Neural crest cell (in vitro differentiated cells): ENCODE results near the gene ZCCHC9. TPM values are rescaled to one million over a fixed set of nuclear protein-coding genes. Genes with fewer than 3 reads are reported as not detected.
A peak's percentile ranks its signal among the peaks of the same experiment; 100 is the strongest.
"Not testable (repeated sequence)": the region's sequence is repeated elsewhere in the genome, so short reads cannot be mapped to it uniquely, and the experiment has no call there.

Source experiments
- DNase-seq: peaks from one replicate; pipeline ENCODE4 v3.0.0; 2021; ENCODE audit warnings: low read depth, mixed read lengths, low spot score
- H3K27ac Mint-ChIP-seq: one replicate; pipeline ENCODE4 v1.8.0; 2021; ENCODE audit warnings: mild to moderate bottlenecking, mixed read lengths; ENCODE audit not compliant: unreplicated experiment
- H3K27me3 Mint-ChIP-seq: 2 replicates; pipeline ENCODE4 v1.8.0; 2021; ENCODE audit warnings: low read depth, mild to moderate bottlenecking, mixed read lengths
- H3K36me3 Mint-ChIP-seq: 2 replicates; pipeline ENCODE4 v1.8.0; 2021; ENCODE audit warnings: low read depth, mild to moderate bottlenecking, mixed read lengths
- H3K4me1 Mint-ChIP-seq: 2 replicates; pipeline ENCODE4 v1.8.0; 2021; ENCODE audit warnings: mixed read lengths
- H3K4me3 Mint-ChIP-seq: one replicate; pipeline ENCODE4 v1.8.0; 2021; ENCODE audit warnings: mild to moderate bottlenecking, mixed read lengths
- H3K9me3 Mint-ChIP-seq: 2 replicates; pipeline ENCODE4 v1.8.0; 2021; ENCODE audit warnings: mixed read lengths
- total RNA-seq: library from RNA; stranded (reverse); gene quantifications from 2 replicates; pipeline ENCODE4 v1.2.1, GENCODE V29; 2021
- TF ChIP-seq, protein P1 (sequence below): fragments of 200-600 bp; sonication (generic); conservative IDR thresholded peaks from 2 replicates; pipeline ENCODE4 v1.5.0; 2021; ENCODE audit warnings: antibody characterized with exemption, mild to moderate bottlenecking

ZCCHC9 gene
- total RNA-seq, 1 donor from 2014 or later = 31.3 TPM

DNA sequence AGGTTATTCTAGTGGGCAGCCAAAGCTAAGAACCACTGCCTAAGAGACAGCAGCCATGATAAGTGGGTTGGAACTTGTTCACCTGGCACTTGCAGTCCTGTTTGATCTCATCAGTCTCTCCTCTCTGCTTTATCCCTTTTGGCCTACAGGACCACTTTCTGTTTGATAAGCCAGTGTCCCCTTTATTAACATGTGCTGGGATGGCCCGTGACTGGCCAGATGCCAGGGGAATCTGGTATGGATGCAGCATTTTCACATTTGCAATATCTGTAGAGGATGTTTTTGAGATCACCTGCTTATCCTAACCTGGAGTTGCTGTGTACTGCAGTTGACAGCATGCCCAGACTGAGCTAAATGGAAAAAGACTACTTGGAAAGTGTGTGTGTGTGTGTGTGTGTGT, 44.6 kb upstream of the ZCCHC9 start:
- no peak overlapping the region for H3K27ac Mint-ChIP-seq
- H3K4me1 Mint-ChIP-seq = no peaks in the 10 kb centered on the region
- peaks cover 21% of the 10 kb centered on the region for H3K36me3 Mint-ChIP-seq
- no peak overlapping the region for H3K4me3 Mint-ChIP-seq
- H3K27me3 Mint-ChIP-seq = no peaks in the 10 kb centered on the region
- no peak for DNase-seq
- peaks cover 8% of the 10 kb centered on the region for H3K9me3 Mint-ChIP-seq
- TF ChIP-seq, protein P1, sequence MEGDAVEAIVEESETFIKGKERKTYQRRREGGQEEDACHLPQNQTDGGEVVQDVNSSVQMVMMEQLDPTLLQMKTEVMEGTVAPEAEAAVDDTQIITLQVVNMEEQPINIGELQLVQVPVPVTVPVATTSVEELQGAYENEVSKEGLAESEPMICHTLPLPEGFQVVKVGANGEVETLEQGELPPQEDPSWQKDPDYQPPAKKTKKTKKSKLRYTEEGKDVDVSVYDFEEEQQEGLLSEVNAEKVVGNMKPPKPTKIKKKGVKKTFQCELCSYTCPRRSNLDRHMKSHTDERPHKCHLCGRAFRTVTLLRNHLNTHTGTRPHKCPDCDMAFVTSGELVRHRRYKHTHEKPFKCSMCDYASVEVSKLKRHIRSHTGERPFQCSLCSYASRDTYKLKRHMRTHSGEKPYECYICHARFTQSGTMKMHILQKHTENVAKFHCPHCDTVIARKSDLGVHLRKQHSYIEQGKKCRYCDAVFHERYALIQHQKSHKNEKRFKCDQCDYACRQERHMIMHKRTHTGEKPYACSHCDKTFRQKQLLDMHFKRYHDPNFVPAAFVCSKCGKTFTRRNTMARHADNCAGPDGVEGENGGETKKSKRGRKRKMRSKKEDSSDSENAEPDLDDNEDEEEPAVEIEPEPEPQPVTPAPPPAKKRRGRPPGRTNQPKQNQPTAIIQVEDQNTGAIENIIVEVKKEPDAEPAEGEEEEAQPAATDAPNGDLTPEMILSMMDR = no peak

- Mint-ChIP-seq H3K36me3 (peaks cover 34% of the 10 kb centered on the region), H3K9me3 (peaks cover 11% of the 10 kb centered on the region)
- not testable (repeated sequence) for DNase-seq, H3K4me3 Mint-ChIP-seq, H3K27me3 Mint-ChIP-seq, H3K4me1 Mint-ChIP-seq, H3K27ac Mint-ChIP-seq
Observed at GRCh38 chr5:81262796-81263195, 38.6 kb upstream of the ZCCHC9 start.

DNA sequence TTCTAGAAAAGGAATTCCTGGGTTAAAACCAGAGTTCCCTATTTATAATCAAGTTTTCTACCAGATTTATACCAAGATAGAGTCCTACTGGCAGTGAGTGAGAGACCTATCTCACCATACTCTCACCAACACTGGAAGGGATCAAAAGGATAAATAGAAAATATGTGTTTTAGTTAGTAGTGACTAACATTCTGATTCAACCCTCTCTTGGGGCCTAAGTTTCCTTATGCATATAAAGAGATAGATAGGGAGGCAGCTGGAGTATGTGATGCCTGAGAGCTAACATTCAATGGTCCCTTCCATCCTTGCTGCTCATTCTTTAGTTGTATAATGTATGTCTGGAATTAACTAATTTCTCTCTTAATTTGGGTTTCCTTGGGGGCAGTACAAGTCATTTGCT, 36.3 kb upstream of the ZCCHC9 start:
- Mint-ChIP-seq H3K4me1 (no peaks in the 10 kb centered on the region), H3K27ac (no peak overlapping the region), H3K4me3 (no peak overlapping the region), H3K9me3 (peaks cover 6% of the 10 kb centered on the region), H3K27me3 (no peaks in the 10 kb centered on the region), H3K36me3 (peaks cover 26% of the 10 kb centered on the region)
- TF ChIP-seq, protein P1 = no peak
- DNase-seq = no peak

- Mint-ChIP-seq H3K36me3 (peaks cover 31% of the 10 kb centered on the region), H3K27ac (no peak overlapping the region), H3K4me1 (peaks cover 10% of the 10 kb centered on the region), H3K27me3 (no peaks in the 10 kb centered on the region), H3K9me3 (peaks cover 14% of the 10 kb centered on the region), H3K4me3 (no peak overlapping the region)
- TF ChIP-seq, protein P1 = no peak
- no peak for DNase-seq
Observed at GRCh38 chr5:81268521-81269196, 32.7 kb upstream of the ZCCHC9 start.

DNA sequence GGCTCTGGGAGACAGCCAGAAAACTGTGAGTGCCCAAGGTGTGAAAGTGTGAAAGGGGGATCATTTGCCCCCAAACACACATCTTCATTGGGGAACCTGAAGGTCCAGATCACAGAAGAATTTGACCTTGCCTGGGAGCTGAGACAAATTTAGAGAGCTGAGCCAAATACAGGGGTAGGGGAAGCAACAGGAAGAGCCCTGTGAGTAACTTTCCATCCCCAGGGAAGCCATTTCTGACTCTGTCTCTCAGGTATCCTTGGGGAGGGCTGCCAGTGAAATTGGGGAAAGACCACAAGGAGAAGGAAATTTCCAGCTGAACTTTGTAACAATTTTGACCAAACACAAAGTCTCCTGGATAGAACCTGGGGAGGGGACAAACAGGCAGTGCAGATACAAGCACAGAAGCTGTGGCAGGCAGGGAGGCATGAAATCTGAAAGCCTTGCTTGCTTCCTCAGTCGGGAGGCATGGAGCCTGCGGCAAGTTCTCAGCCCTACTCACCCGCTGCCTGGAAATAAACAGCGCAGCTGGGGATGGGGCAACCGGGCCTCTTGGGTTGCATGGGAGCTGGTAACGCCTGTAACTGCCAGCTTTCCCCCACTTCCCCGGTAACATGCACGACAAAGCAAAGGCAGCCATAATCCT, 31.5 kb upstream of the ZCCHC9 start:
- H3K36me3 Mint-ChIP-seq = peaks cover 37% of the 10 kb centered on the region
- TF ChIP-seq, protein P1 = no peak

GRCh38 chr5:81270394-81271027, 30.9 kb upstream of the ZCCHC9 start:
- H3K36me3 Mint-ChIP-seq = peaks cover 42% of the 10 kb centered on the region
- H3K27me3 Mint-ChIP-seq, DNase-seq, H3K4me3 Mint-ChIP-seq: not testable (repeated sequence)
- peaks cover 30% of the 10 kb centered on the region for H3K9me3 Mint-ChIP-seq
- peak overlapping the region; percentile 75 for H3K27ac Mint-ChIP-seq
- peaks cover 10% of the 10 kb centered on the region for H3K4me1 Mint-ChIP-seq

More for the DNA sequence above, 31.5 kb upstream of the ZCCHC9 start:
- H3K4me1 Mint-ChIP-seq = peaks cover 10% of the 10 kb centered on the region
- no peak for DNase-seq
- H3K27me3 Mint-ChIP-seq = no peaks in the 10 kb centered on the region
- no peak overlapping the region for H3K4me3 Mint-ChIP-seq
- peak overlapping the region; percentile 75 for H3K27ac Mint-ChIP-seq
- peaks cover 24% of the 10 kb centered on the region for H3K9me3 Mint-ChIP-seq
